Testis (tissue), 2 donors: Measurements from ENCODE around the gene DPP6.

Experiments used
- POLR2A ChIP-seq: fragments of 450-650 bp; IDR thresholded peaks from one replicate; pipeline ENCODE4 v1.6.1; 2017; ENCODE audit warnings: antibody characterized with exemption, mild to moderate bottlenecking, moderate library complexity
- TF ChIP-seq, protein P1 (sequence below), 3 experiments: fragments of 450-650 bp in 2 of 3; fragments of 200-600 bp in 1 of 3; sonication (generic) in 1 of 3; IDR thresholded peaks; one replicate each; pipeline ENCODE4 v1.5.1; 2016 to 2019; ENCODE audit warnings: antibody characterized with exemption in 3 of 3, mild to moderate bottlenecking in 2 of 3, moderate library complexity in 1 of 3

DNA sequence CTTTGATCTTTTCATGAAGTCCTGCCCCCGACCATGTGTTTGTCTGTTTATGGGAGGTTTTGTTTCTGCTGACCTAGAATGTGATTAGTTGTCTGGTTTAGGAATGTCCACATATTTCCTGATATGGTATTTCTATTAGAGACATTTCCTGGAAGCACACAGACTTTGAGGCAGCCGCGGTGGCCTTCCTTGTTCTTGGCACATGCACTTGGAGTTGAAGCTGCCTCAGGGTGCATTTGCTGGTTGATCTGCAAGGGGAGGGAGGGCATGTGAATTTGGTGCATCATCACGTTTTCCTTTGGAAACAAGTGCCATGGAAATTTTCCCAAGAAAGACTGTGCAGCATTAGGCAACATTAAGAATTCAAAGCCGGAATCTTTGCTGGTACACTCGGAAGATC is 622.0 kb downstream of the DPP6 start:
- TF ChIP-seq, protein P1, sequence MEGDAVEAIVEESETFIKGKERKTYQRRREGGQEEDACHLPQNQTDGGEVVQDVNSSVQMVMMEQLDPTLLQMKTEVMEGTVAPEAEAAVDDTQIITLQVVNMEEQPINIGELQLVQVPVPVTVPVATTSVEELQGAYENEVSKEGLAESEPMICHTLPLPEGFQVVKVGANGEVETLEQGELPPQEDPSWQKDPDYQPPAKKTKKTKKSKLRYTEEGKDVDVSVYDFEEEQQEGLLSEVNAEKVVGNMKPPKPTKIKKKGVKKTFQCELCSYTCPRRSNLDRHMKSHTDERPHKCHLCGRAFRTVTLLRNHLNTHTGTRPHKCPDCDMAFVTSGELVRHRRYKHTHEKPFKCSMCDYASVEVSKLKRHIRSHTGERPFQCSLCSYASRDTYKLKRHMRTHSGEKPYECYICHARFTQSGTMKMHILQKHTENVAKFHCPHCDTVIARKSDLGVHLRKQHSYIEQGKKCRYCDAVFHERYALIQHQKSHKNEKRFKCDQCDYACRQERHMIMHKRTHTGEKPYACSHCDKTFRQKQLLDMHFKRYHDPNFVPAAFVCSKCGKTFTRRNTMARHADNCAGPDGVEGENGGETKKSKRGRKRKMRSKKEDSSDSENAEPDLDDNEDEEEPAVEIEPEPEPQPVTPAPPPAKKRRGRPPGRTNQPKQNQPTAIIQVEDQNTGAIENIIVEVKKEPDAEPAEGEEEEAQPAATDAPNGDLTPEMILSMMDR (IDR thresholded peaks at IDR 0.05), result no peak
- TF ChIP-seq POLR2A, result no peak
